HG03469 (cell line): ENCODE measurements around the gene SIGMAR1.
A peak's percentile ranks its signal among the peaks of the same experiment; 100 is the strongest.

Experiments
- ATAC-seq: cut with Tn5 transposase; IDR thresholded peaks from one replicate; pipeline ENCODE4 v1.9.1; 2021; ENCODE audit warnings: mild to moderate bottlenecking, moderate library complexity, moderate number of reproducible peaks; ENCODE audit not compliant: unreplicated experiment

Gene SIGMAR1

DNA sequence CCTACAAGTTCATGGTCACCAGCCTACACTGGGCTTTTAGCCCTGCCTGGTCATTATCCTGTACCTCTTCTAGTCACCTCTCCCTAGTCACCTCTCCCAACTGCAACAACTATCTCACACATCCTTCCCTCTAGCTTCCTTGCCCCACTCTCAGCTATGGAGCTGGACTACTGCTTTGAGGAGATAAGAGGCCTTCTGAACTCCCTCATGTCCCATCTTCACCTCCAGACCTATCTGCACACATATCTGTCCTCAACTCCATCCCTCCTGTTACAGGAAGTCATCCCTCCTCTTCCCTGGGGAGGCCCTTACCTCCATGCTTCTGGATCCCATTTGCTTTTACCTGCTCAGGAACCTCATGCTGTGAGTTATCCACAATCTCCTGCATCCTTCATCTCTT lies 31.4 kb downstream of the SIGMAR1 start:
- no peak for ATAC-seq

GRCh38 chr9:34603610-34604231 lies 33.9 kb downstream of the SIGMAR1 start:
- ATAC-seq: peak; percentile 79

DNA sequence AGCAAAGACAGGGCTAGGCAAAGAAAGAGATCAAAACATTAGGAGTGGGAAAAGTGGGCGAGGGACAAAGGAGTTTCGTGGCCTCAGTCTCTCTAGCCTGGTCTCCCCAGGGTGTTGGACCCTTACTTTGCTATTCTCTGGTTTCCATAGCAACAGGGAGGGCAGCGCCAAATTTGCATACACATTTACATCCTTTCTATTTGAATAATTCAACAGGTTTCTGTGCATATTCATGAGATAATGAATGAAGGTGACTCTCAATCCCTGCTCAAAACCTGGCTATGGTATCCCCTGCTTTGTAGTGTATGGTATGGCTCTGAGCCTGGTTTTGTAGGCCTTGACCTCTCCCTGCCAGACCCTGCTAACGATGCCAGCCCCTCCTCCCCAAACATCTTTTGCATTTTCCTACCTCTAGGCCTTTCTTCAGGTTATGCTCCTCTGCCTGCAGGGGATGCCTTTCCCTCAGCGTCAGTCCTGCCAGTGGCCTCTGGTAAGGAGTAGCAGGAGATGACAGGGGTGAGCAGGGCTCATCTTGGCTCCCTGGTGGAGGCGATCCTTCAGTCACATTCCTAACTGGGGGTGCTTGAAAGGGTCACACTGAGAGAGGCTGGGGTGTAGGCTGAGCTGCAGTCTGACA lies 35.5 kb downstream of the SIGMAR1 start:
- ATAC-seq: no peak

DNA sequence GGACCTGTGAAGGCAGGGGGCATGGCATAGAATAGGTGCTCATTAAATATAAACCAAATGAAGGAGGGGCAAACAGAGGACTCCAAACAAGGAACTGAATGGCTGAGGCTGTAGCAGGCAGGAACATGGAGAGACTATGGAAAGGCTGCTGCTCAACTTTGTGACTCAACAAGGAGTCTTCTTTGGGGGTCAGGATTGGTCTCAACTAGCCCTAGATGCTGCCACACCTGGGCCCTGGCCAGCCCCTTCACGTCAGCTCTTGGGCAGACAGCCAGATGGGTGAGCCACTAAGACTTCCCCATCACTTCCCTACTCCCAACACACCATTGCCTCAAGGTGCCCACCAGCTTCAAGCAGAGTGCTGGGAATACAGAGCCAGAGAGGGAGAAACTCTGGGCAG lies 36.7 kb downstream of the SIGMAR1 start:
- ATAC-seq: no peak

DNA sequence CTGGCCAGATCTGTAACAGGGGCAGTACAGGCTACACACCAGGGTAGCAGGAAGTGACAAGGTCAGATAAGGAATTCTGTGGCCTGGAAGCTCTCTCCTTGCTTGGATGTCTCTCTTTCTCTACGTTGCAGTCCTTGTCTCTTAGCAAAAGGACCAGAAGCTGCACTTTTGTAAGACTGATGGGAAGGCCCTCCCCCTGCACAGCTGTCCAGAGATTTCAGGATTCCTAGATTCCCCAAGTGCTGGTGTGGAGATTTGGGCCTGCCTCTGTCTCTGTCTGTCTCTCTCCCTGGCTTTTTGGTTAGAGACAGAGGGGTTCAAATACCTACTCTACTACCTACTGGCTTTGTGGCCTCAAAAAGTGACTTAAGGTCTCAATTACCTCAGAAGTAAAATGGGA lies 38.0 kb downstream of the SIGMAR1 start:
- no peak for ATAC-seq

DNA sequence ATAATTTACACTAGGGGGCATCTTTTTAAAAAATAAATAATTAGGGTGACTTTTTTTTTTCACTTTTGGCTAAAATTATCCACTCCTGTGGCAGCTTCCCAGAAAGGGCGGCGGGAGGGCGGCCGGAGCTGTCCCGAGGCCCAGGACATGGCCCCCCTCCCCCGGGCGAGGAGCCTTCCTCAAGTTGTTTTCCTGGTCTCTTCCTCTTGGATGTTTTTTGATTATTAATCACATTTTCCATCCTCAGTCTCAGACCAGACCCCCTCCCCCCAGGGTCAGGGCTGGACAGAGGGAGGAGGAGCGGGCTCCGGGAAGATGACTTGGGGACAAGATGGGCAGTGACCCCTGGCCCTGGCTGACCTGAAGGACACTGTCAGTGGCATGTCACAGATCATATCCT lies 43.4 kb downstream of the SIGMAR1 start:
- ATAC-seq: no peak

- ATAC-seq: no peak
Observed at GRCh38 chr9:34592895-34593601, 44.5 kb downstream of the SIGMAR1 start.

DNA sequence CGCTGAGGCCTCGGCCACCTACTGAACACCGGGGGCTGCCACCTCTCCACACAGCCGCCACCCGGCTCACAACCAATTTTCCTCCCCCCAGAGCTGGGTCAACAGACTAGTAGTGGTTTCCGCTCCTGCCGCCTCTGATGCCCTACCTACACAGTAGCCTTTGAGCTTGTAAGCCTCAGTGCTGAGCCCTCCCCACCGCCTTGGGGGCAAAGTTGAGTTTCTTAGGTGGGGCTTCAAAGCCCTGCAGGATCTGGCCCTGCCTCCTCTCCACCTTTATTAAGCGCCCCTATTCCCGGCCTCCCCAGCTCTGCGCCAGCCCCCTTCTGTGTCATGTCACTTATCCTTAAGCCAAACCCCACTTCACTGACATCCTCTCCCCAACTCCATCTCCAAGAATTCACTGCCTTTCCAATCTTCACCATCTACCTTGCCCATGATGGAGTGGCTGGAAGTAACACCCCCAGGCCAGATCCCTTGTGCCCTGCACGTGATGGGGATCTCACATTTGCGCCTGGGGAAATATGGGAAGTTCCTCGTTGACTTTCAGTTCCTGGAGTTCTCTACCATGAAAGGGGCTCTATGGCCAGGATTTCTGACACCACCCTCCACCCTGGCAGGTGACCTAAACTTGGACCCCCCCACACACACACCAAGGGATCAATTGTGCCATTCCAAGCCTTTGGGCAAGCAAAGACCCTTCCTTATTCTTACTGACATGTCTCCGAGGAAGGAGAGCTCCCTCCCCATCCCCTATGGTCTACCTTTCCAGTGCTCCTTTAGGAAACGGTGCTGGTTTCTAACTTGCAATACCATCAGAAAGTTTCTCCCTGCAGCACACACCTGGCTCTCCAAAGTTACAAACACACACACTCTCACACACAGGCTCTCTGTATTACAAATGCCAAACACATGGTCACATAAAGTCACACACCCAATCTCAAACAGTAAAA lies 45.4 kb downstream of the SIGMAR1 start:
- no peak for ATAC-seq

DNA sequence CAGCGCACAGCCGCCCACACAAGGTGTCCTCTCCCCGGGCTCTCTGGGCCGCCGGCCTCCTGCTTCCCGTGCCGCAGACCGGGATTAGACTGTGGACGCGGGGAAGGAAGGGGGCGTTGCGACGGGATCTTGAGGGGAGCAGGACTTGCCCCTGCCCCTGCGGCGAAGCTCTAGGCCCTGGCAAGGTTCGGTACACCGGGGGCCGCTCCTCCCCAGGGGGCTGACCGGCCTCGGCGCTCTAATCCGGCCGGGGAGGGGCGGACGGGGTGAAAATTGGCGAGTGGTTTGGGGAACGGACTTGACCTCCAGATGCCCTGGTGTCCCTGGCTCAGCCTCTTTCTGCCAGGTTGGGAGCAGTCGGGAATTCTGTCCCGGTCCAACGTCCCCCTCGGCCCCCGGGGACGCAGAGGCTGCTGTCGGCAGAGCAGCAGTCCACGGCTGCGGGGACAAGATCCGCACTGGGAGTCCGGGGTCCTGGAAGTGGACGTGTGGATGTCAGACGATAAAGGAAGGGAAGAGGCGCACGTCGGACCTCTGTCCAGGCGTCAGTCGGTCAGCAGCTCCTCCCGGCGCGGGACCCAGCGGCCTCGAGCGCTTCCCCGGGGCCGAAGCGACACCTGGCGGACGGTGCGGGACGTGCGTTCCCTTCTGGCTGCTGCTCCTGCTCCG lies 46.2 kb downstream of the SIGMAR1 start:
- ATAC-seq: no peak

GRCh38 chr9:34590381-34591247 lies 47.0 kb downstream of the SIGMAR1 start:
- no peak for ATAC-seq

- ATAC-seq: no peak
Observed at GRCh38 chr9:34589636-34590380, 47.8 kb downstream of the SIGMAR1 start, which contains the start of gene CNTFR. TSS of gene CNTFR (minus strand) at chr9:34589724. CDS start at chr9:34568981, 20,743 bp downstream.

- ATAC-seq: no peak
Observed at GRCh38 chr9:34588671-34589635, 48.6 kb downstream of the SIGMAR1 start.

DNA sequence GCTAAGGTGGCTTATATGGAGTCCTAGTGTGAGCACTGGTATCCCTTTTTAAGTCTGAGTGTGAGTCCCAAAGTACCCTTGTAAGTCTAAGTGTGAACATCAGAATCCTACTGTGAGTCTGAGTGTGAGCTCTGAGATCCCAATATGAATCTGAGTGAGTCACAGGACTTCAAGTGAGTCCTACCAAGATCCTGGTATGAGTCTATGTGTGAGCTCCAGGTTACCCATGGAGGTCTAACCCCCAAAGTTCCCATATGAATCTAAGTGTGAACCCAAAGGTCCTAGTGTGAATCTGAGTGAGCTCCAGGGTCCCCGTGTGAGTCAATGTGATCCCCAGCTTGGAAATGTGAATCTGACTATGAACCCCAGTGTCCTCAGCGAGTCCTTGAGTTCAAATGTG lies 50.3 kb downstream of the SIGMAR1 start:
- no peak for ATAC-seq

DNA sequence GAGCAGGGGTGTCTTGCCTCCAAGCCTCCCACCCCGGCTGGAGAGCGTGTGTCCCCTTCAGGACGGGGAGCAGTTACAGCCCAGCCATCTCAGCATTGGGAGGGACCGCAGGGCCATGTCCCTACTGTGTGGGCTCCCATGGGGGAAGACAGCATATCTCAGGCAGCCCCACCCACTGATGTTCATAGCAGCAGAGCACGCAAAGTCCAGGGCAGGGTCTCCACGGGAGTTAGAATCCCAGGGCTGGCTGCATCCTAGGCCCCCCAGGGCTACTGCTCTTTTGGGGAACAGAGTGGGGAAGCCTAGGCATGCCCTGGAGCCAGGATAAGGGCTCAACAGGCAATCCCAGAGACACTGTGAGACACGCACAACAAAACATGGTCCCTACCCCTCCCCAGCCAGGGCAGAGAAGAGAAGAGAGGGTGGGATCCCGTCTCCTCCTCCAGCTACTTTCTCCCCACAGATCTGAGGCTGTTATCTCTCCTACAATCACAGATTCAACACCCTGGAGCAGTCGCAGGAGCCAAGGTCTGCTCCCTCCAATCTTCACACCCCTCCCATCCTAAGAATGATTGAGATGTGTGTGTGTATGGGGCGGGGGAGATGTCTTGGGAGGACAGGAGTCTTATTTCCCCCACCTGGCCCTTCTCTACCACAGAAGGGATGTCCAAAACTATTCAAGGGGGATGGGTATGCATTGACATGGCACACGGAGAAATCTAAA lies 51.5 kb downstream of the SIGMAR1 start:
- ATAC-seq: no peak

DNA sequence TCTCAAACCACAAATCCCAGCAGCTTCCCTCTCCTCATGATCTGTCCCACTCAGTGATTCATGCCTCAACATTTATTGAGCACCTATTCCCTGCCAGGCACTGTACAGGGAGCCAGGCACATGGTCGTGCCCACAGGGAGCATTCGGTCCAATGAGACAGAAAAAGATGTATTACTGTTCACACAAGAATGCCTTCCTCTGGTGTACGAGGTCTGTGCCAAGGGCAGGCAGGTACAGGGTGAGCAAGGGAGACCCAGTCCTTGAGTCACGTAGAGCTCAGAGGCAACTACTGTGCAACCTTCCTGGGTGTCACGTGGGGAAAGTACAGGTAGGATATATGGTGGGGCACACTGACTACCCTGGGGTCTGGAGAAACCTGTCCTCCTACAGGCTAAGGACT lies 52.6 kb downstream of the SIGMAR1 start:
- no peak for ATAC-seq
